Peyer's patch (tissue), 4 donors: ENCODE results near the gene MXRA8.

ENCODE experiments used
- CTCF ChIP-seq, 6 experiments: fragments of 450-650 bp in 4 of 6; fragments of 200-600 bp in 2 of 6; sonication (generic) in 1 of 6; IDR thresholded peaks; one replicate each; pipeline ENCODE4 v1.5.1; 2017 to 2019; ENCODE audit warnings: antibody characterized with exemption in 6 of 6, mild to moderate bottlenecking in 3 of 6, moderate library complexity in 1 of 6
- POLR2A ChIP-seq, 2 donors: fragments of 450-650 bp; IDR thresholded peaks; one replicate each; pipeline ENCODE4 v1.5.1; 2017; ENCODE audit warnings: antibody characterized with exemption in 2 of 2, mild to moderate bottlenecking in 2 of 2, moderate library complexity in 2 of 2

- TF ChIP-seq POLR2A (IDR thresholded peaks at IDR 0.05) (no peak), CTCF (IDR thresholded peaks at IDR 0.05) (no peak)
These were observed 41.7 kb upstream of the MXRA8 start for GRCh38 chr1:1399872-1400575.
